ENCODE results near the gene TEX29. TPM values are rescaled to one million over a fixed set of nuclear protein-coding genes. Genes with fewer than 3 reads are reported as not detected.
A peak's percentile ranks its signal among the peaks of the same experiment; 100 is the strongest.

TEX29 gene
- total RNA-seq, 8 experiments from 2014 or later, result 0.42 to 1.00 TPM; not detected in 6

DNA sequence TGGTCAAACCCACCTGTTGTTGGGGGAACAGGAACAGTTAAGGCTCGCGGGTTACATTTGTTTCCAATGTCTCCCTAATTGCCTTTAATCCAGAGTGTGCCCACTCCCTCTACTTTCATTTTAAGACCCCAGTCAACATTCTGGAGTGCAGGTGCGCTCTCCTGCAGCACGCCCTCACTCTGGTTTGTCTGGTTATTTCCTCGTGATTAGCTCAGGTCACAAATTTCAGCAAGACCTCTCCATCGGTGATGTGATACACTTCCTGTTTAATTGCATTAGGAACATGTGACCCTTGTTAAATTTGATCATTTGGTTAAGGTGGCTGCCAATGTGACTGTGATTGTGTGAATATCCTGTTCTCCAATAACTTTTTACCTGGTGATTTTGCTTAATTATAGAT is 53.0 kb downstream of the TEX29 start:
- 0 to 100% (median 67%) methylated on average over 1 to 6 of the region's 6 CpGs; no CpG with 5 or more reads in 3 of the 10 experiments for WGBS, 10 experiments
- ATAC-seq (replicated peaks in 6 of 8), result no peak
- Histone ChIP-seq H3K27ac (no peak overlapping the region), H3K4me1 (replicated peaks in 1 of 2) (peaks cover 7 to 15% of the 10 kb centered on the region in 2 donors), H3K4me3 (no peak overlapping the region)
- in situ Hi-C loops (cut with MboI; ENCODE audit: low pct_unique_long_range_greater_than_20kb in 2 of 9, low sequenced_read_pairs in 9 of 9, unreplicated experiment in 9 of 9), result no loop called here

DNA sequence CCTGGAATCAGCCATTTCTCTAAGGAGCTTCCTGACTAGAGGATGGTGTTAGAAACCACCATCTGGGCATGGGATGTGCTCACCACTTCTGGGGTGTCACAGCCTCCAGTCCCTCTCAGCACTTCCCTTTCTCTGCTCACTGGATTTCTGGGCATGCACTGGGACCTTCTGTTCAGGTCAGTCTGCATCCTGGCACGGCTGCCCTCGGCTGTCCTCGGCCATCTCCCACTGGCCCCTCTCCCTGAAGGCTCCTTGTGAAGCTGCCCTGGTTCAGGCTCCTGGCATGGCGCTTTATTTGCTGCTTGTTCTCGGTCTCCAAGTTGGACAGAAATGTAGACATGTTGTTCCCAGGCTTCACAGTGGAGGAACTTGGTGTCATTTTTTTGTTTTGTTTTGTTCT is 60.0 kb downstream of the TEX29 start:
- in situ Hi-C loops (cut with MboI; ENCODE audit: low pct_unique_long_range_greater_than_20kb in 2 of 9, low sequenced_read_pairs in 9 of 9, unreplicated experiment in 9 of 9), result no loop called here
- ATAC-seq (replicated peaks in 6 of 8), result no peak
- WGBS, 10 experiments, result 22 to 100% (median 50%) methylated on average over 1 to 5 of the region's 5 CpGs; no CpG with 5 or more reads in 3 of the 10 experiments

DNA sequence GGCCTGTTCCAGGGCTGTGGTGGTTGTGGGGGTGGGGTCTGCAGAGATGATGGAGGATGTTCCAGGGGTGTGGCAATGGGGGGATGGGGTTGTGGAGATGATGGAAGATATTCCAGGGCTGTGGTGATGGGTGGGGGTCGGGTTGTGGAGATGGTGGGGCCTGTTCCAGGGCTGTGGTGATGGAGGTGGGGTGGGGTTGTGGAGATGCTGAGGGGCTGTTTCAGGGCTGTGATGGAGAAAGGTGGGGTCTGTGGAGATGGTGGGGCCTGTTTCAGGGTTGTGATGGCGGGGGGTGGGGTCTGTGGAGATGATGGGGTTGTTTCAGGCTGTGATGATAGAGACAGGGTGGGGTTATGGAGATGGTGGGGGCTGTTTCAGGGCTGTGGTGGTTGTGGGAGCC is 62.0 kb downstream of the TEX29 start:
- Histone ChIP-seq H3K27ac (no peak overlapping the region), H3K4me3 (no peak overlapping the region)
- no CpG with 5 or more reads among the region's 2 CpGs for WGBS, 10 experiments

More for the DNA sequence above, 60.0 kb downstream of the TEX29 start:
- H3K27ac ChIP-seq, result no peak overlapping the region
- H3K4me3 ChIP-seq, result no peak overlapping the region
- H3K4me1 ChIP-seq (replicated peaks in 1 of 2), result peaks cover 6 to 9% of the 10 kb centered on the region in 2 donors

DNA sequence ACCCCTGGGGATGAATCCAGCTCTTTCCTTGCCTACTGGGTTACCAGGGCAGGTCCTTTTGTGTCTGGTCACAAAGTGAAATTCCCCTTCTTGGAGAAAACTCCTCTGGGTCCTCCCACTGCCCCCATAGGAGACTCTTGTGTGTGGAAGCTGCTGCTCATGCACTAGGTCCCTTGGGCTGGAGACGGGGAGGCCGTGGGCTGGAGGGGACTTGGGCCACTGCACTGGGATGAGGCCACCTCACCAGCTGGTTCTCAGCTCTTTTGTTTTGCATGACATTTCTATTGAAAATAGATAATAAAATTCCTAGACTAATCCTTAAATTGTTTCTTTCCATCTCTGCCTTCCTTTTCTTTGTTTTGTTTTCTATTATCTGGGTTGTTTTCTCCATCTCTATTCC is 62.4 kb downstream of the TEX29 start:
- in situ Hi-C loops (cut with MboI; ENCODE audit: low pct_unique_long_range_greater_than_20kb in 2 of 9, low sequenced_read_pairs in 9 of 9, unreplicated experiment in 9 of 9), result no loop called here
- 0 to 60% (median 33%) methylated on average over 1 to 2 of the region's 2 CpGs; no CpG with 5 or more reads in 4 of the 10 experiments for WGBS, 10 experiments

More for the DNA sequence above, 62.0 kb downstream of the TEX29 start:
- ATAC-seq (replicated peaks in 6 of 8), result no peak
- in situ Hi-C loops (cut with MboI; ENCODE audit: low pct_unique_long_range_greater_than_20kb in 2 of 9, low sequenced_read_pairs in 9 of 9, unreplicated experiment in 9 of 9), result no loop called here
- H3K4me1 ChIP-seq (replicated peaks in 1 of 2), result peaks cover 8 to 11% of the 10 kb centered on the region in 2 donors

DNA sequence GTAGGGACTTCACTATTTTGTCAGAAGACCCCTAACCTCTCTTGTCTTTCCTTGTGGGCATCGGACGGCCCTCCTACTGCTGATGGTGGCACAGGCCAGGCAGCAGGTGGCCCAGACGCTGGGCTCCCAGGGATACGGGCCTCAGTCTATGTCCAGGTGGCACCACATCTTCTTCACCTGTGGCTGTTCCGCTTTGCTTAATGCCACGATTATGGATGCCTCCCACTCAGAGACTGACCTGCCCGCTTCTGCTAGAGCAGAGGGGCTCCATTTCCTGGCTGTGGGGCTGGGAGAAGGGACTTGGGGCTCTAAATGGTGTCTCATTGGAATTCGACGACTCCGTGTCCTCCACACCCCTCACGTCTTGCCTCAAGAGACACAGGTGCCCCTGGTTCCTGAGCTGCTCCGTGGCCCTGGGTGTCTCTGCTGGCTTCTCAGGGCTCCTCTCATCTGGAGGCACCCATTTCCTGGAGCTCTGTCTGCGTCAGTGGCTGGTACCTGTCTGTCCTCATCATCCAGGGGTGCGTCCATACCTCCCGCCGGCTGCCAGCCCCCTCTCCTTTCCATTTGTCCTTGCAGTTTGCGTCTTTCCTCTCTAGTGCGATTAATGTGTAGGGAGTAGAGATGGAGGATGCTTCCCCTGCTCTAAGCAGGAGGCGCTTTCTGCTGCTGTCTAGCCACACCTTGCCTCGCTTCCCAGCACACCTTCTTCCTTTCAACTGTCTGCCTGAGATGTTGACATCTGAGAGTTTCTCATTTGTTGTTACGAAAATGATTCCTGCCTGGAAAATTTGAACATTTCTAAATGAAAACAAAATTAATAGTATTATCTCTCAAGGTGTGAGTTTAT is 63.4 kb downstream of the TEX29 start:
- in situ Hi-C loops (cut with MboI; ENCODE audit: low pct_unique_long_range_greater_than_20kb in 2 of 9, low sequenced_read_pairs in 9 of 9, unreplicated experiment in 9 of 9), result no loop called here
- ATAC-seq (replicated peaks in 6 of 8), result no peak
- Histone ChIP-seq H3K4me1 (replicated peaks in 1 of 2) (peaks cover 8 to 11% of the 10 kb centered on the region in 2 donors), H3K27ac (no peak overlapping the region), H3K4me3 (no peak overlapping the region)
- WGBS, 10 experiments, result 11 to 92% (median 68%) methylated on average over 2 to 8 of the region's 21 CpGs; no CpG with 5 or more reads in 2 of the 10 experiments

More for the DNA sequence above, 62.4 kb downstream of the TEX29 start:
- Histone ChIP-seq H3K4me3 (no peak overlapping the region), H3K27ac (no peak overlapping the region), H3K4me1 (replicated peaks in 1 of 2) (peaks cover 8 to 11% of the 10 kb centered on the region in 2 donors)
- ATAC-seq (replicated peaks in 6 of 8), result no peak

DNA sequence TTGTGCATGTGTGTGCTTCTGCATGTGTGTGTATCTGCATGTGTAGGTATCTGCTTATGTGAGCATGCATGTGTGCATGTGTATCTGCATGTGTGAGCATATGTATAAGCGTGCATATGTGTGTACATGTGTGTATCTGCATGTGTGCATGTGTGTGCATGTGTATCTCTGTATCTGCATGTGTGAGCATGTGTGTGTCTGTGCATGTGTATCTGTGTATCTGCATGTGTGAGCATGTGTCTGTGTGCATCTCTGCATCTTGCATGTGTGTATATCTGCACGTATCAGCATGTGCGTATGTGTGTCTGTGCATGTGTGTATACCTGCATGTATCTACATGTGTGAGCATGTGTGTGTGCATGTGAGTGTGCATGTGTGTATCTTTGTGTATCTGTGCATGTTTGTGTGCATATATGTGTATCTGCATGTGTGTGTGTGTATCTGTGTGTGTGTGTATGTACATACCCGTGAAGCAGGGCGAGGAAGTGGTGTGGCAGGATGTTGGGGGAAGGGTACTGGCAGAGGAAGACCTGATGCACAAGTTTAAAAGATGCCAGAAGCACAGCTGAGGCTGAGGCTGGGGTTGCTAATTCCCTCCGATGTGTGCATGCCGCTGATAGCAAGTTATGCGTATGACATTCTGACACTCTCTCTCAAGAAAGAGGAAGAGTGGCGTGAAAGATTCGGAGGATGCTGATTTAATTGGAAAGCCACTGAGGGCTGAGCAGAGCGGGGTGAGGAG is 64.2 kb downstream of the TEX29 start:
- H3K4me1 ChIP-seq (replicated peaks in 1 of 2), result peaks cover 8 to 11% of the 10 kb centered on the region in 2 donors
- in situ Hi-C loops (cut with MboI; ENCODE audit: low pct_unique_long_range_greater_than_20kb in 2 of 9, low sequenced_read_pairs in 9 of 9, unreplicated experiment in 9 of 9), result no loop called here
- 8 to 60% (median 40%) methylated on average over 1 to 8 of the region's 11 CpGs; no CpG with 5 or more reads in 2 of the 10 experiments for WGBS, 10 experiments
- no peak overlapping the region for H3K27ac ChIP-seq
- no peak overlapping the region for H3K4me3 ChIP-seq
- ATAC-seq (replicated peaks in 6 of 8), result peak in 3 of 8 experiments; percentile 71 to 78 (median 77)

DNA sequence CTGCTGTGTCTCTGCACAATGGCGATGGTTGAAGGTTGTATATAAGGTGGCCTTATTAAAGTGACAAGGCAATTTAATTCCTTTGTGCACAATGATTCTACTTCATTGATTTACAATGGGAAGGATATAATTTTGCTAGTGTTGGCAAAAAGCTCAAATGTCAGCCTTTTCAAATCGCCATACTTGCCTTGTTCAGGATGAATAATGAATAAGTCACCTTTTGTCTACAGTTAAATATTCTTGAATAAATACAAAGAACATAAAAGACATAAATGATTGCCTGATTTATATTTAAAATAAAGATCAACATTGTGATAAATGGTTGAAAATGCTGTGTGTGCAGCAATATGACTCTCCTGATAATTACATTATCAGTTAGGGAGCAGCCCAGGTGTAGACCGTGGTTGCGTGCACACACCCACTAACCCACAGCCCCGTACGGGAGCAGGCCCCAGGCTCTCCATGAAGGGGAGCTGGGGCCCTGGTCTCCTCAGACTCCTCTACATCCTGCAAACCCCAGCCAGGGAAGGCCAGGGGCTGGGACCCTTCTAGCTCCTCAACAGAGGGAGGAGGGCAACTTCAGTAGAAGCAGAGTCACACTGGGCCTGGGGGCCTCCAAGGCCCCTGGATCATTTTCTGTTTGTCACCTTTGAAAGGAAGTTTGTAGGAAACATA is 64.9 kb downstream of the TEX29 start:
- no peak overlapping the region for H3K27ac ChIP-seq
- H3K4me3 ChIP-seq, result no peak overlapping the region
- 14 to 86% (median 55%) methylated on average over 1 to 6 of the region's 6 CpGs; no CpG with 5 or more reads in 1 of the 10 experiments for WGBS, 10 experiments
- in situ Hi-C loops (cut with MboI; ENCODE audit: low pct_unique_long_range_greater_than_20kb in 2 of 9, low sequenced_read_pairs in 9 of 9, unreplicated experiment in 9 of 9), result no loop called here
- peaks cover 8 to 11% of the 10 kb centered on the region in 2 donors for H3K4me1 ChIP-seq (replicated peaks in 1 of 2)
- ATAC-seq (replicated peaks in 6 of 8), result peak in 5 of 8 experiments; percentile 33 to 69 (median 51)

DNA sequence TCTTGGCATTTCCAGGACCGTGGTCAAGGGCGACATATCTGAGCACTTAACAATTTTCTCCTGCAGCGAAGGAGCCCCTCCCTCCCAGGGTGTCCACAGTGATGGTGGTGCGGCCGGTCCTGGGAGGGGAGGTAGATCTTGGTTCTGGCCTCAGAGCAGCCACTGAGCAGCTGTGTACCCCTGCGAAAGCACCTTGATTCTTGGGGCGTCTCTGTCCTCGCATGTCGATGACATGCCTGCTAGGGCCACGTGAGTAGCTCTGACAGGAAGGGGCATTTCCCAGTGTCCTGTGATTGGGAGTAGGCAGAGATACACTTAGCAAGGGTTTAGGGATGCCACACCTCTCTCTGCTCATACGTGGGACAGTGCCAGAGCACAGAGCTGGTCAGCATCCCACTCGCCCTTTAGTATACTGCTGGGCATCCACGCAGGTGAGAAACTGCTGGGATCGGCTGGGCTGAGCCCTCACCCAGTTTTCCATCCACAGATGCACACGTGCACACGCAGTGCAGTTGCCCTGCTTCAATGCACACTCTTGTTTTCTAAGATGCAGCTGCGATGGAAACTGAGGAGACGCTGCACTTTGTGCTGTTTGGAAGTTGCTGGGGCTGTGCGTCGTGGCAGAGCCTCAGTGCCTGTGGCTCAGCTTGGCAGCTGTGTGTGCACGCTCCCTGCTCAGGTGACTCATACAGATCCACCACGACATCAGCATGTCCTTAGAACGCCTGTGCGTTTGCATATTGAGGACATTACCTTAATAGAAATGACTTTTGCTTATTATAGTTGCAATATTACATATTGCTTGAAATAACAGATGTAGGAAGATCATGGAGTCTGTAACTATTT is 66.8 kb downstream of the TEX29 start:
- 53 to 100% (median 90%) methylated on average over 1 to 12 of the region's 24 CpGs; no CpG with 5 or more reads in 3 of the 10 experiments for WGBS, 10 experiments
- Histone ChIP-seq H3K27ac (no peak overlapping the region), H3K4me1 (replicated peaks in 1 of 2) (peaks cover 8 to 11% of the 10 kb centered on the region in 2 donors), H3K4me3 (no peak overlapping the region)
- ATAC-seq (replicated peaks in 6 of 8), result peak in 5 of 8 experiments; percentile 31 to 69 (median 63)
- in situ Hi-C loops (cut with MboI; ENCODE audit: low pct_unique_long_range_greater_than_20kb in 2 of 9, low sequenced_read_pairs in 9 of 9, unreplicated experiment in 9 of 9), result no loop called here

DNA sequence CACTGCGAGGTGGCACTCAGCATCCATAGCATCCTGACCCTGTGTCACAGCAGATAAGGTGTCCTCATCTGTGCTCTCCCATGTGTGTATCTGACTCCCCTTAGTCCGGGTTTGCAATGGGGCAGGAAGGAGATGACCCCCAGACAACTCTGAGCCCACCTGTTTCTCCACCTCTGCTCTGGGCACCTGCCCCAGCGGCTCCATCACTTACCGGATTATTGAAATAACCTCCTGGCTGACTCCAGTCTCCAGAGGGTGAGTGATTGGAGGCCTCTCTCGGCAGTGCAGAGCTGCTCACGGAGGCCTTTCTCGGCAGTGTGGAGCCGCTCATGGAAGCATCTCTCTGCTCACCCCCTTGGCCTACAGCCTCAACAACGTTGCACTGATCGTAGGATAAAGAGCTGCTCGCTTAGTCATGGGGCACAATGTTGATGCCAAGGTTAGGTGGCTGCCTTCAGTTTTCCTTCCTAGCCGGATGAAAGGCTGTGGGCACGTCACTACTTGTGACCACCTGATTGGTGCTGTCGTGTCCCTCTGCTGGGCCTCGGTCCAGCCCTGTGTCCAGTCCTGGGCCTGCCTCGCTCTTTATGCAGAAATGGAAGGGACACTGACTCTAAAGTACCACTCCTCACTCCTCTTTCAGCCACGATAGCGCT is 67.6 kb downstream of the TEX29 start:
- no peak overlapping the region for H3K4me3 ChIP-seq
- 57 to 90% (median 75%) methylated on average over 2 to 9 of the region's 18 CpGs; no CpG with 5 or more reads in 2 of the 10 experiments for WGBS, 10 experiments
- in situ Hi-C loops (cut with MboI; ENCODE audit: low pct_unique_long_range_greater_than_20kb in 2 of 9, low sequenced_read_pairs in 9 of 9, unreplicated experiment in 9 of 9), result no loop called here
- H3K27ac ChIP-seq, result no peak overlapping the region
- peak in 2 of 8 experiments; percentile 22 to 31 for ATAC-seq (replicated peaks in 6 of 8)
- H3K4me1 ChIP-seq (replicated peaks in 1 of 2), result peaks cover 8 to 11% of the 10 kb centered on the region in 2 donors

DNA sequence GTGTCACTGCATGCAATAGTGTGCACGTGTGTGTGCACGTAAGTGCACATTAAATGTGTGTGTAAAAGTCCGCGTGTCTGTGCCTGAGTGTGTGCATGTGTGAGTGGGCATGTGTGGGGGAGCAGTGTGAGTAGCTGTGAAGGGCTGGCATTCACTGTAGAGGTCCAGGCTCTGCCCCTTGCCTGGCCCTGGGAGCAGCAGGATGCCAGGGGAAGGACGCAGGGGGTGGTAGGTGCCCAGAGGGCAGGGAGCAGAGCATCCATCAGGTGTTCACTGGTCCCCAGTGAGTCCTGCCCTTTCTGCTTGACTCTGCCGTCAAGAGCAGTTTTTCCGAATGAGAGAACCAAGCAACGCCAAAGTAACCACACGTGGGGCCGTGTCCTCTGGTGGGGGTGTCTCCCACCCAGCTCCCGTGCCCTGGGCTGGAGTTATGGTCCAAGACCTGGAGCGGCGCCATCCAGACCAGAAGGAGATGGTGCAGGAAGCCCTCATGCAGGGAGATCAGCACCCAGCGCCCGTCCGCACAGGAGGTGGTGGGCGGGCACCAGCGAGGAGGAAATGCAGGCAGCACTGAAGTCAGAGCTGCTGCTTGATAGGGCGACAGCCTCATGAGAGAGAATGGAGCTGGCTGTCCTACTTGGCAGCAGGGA is 68.5 kb downstream of the TEX29 start:
- no peak overlapping the region for H3K27ac ChIP-seq
- in situ Hi-C loops (cut with MboI; ENCODE audit: low pct_unique_long_range_greater_than_20kb in 2 of 9, low sequenced_read_pairs in 9 of 9, unreplicated experiment in 9 of 9), result no loop called here
- H3K4me1 ChIP-seq (replicated peaks in 1 of 2), result peaks cover 8 to 11% of the 10 kb centered on the region in 2 donors
- WGBS, 10 experiments, result 27 to 100% (median 83%) methylated on average over 2 to 11 of the region's 19 CpGs; no CpG with 5 or more reads in 5 of the 10 experiments
- H3K4me3 ChIP-seq, result no peak overlapping the region
- ATAC-seq (replicated peaks in 6 of 8), result no peak
